HG03039 (cell line): Measurements from ENCODE around the gene YY2.
"Not testable (repeated sequence)": the region's sequence is repeated elsewhere in the genome, so short reads cannot be mapped to it uniquely, and the experiment has no call there.

Source experiments
- ATAC-seq: cut with Tn5 transposase; IDR thresholded peaks from one replicate; pipeline ENCODE4 v1.9.1; 2021; ENCODE audit warnings: mild to moderate bottlenecking, moderate library complexity; ENCODE audit not compliant: unreplicated experiment

YY2 gene

DNA sequence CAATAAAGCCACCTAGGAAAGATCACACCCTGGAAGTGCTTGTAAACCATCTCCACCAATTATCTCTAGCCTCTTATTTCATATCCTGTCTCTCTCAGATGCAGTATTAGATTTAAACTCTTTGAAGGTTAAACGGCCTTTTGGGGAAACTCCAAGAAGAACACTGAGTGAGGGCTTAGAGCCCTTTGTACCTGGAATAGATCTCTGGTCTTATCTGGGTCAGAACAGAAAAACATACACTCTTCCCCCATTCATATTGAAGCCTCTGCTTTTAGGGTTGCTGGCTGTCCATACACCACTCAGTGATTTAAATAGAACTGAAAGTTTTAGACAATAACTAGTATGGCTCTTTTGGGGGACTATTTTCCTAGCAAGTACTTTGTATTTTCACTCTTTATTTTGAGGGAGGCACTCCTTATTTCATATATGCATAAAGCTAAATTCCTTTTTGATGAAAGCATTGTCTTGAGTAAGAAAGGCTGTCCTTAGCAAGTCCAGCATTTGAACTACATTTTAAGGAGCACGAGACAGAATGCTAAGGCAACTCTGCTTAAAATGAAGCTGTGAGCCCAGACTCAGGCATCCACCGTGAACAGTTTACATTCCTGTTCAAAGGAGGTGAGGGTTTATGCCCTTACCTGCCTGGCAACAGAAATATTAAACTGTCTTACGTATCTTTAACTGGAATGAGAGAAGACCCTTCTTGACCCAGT, 17.4 kb downstream of the YY2 start:
- ATAC-seq = no peak

DNA sequence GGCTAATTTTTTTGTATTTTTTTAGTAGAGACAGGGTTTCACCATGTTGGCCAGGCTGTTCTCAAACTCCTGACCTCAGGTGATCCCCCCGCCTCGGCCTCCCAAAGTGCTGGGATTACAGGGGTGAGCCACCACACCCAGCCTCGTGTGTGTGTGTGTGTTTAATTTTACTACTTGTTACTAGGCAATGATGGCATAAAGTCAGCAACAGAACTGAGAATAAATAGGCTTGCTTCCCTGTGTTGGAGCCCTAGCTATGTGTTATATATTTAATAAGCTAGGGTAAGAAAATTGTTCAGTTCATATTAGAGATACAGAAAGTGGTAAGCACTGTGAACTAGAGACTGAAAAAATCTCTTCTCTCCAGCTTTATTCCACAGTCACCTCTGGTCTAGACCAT, 18.4 kb downstream of the YY2 start:
- not testable (repeated sequence) for ATAC-seq

DNA sequence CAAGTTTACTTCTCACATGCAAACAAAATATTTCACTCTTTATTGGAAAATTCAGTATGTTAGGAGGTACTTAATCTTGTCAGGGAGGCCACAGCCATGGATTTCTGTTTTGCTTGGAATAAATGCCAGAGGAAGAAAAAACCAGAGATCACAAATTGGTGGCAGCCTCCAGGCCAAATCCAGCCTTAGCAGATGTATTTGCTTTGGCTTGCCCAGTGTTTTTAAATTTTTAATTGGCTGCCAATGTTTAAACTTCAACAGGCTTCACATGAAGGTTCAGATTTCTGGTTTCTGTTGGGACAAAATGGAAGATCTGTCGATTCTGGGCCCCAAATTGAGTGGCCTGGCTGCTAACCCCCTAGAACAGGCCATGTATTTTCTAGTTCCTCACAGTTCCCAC, 19.2 kb downstream of the YY2 start:
- ATAC-seq = no peak

- ATAC-seq = no peak
Observed at GRCh38 chrX:21881881-21882574, 26.2 kb downstream of the YY2 start.

DNA sequence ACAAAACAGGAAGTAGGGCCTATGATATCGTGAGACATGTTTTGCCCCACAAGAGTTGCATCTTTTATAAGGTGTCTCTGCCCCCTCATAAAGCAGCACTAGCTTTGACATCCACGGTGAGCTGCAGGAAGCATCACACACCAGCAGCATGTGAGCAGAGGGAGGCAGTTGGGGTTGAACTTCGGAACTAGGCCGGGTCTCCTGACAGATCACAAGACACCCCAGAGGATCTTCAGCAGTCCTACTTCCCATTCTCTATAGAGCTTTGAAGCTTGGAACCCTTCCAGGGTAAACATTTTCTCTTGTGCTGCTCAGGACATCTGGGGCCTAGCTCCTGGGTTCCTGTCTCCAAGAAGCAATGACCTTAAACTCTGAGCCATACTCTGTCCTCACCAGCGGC, 27.5 kb downstream of the YY2 start:
- no peak for ATAC-seq

GRCh38 chrX:21885568-21885967, 29.8 kb downstream of the YY2 start:
- no peak for ATAC-seq

- no peak for ATAC-seq
Observed at GRCh38 chrX:21905313-21905712, 49.5 kb downstream of the YY2 start.

DNA sequence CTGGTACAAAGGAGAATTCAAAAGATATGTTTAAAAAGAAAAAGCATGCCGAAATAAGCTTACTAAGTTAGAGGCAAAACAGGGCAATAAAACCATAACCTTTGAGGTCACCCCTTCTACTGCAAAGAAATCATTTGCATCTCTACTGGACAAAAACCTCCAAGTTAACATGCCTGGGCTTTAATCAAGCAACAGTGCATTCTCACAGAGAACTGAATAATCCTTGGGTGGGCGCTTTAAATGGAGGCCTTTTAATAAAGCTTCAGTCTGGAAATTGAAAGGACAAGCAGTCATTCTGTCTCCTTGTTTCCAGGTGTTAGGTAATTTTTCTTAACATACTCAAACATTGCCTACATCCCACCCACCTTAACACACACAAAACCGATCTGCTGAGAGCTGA, 50.2 kb downstream of the YY2 start:
- ATAC-seq = no peak

DNA sequence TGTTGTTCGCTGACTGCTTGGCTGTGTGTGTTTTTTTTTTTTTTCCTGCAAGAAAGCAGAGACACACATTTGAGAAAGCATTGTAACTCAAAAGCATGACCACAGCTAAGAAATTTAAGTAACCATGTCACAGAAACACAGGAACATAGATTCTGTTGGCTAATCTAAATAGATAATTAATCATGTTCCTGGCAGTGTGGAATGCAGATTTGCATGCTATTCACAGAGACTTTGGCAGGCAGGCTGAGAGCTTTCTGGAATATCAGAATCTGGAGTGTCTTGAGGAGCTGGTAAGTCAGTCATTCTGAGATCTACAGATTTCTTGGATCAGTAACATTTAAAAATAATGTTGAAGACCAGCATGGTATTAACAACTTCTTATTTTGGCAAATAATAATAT, 51.5 kb downstream of the YY2 start:
- ATAC-seq = no peak
